Panc1 (cell line): ENCODE results near the gene CDH13. TPM values are rescaled to one million over a fixed set of nuclear protein-coding genes. Genes with fewer than 3 reads are reported as not detected.

Source experiments
- ATAC-seq: fragments of 200-7000 bp; cut with Tn5 transposase; 2 replicates; pipeline ENCODE4 v1.9.1; 2020; ENCODE audit warnings: mild to moderate bottlenecking, moderate library complexity
- BruUV-seq: library from RNA; stranded (reverse); fragments of 400-500 nt; replicated peaks from 2 replicates; lab custom pipeline; 2021; lab: Mats Ljungman, UMichigan
- CTCF ChIA-PET: fragments of 300-600 bp; sonication (Branson Sonifier 250); formaldehyde crosslinking; loops from one replicate; lab custom pipeline; 2022; ENCODE audit warnings: antibody characterized with exemption; lab: Charles Lee
- POLR2A ChIA-PET: fragments of 300-600 bp; sonication (Branson Sonifier 250); formaldehyde crosslinking; loops from one replicate; lab custom pipeline; 2022; ENCODE audit warnings: antibody characterized with exemption; lab: Charles Lee
- DNase-seq: peaks from one replicate; pipeline ENCODE4 v3.0.0-alpha.2; 2010; ENCODE audit warnings: low read depth, low spot score
- H3K27ac ChIP-seq: 2 replicates; pipeline ENCODE4 v1.5.1; 2011; ENCODE audit warnings: mild to moderate bottlenecking, low read length, inconsistent platforms
- H3K27me3 ChIP-seq: fragments of 200-500 bp; sonication (Bioruptor generic); 2 replicates; pipeline ENCODE4 v1.6.0; 2014; ENCODE audit warnings: low read length, inconsistent platforms; ENCODE audit not compliant: control insufficient read depth, insufficient read depth
- H3K36me3 ChIP-seq: fragments of 200-500 bp; sonication (Bioruptor generic); 2 replicates; pipeline ENCODE4 v1.5.1; 2014; ENCODE audit warnings: inconsistent platforms, mild to moderate bottlenecking, low read length, moderate library complexity; ENCODE audit not compliant: control insufficient read depth, insufficient read depth
- H3K4me1 ChIP-seq: 2 replicates; pipeline ENCODE4 v1.5.1; 2011; ENCODE audit warnings: inconsistent platforms, mild to moderate bottlenecking, low read length, moderate library complexity; ENCODE audit not compliant: control insufficient read depth, insufficient read depth
- H3K4me3 ChIP-seq, 2 experiments: 2 replicates each; pipeline ENCODE4 v1.5.1; 2011 to 2012; ENCODE audit warnings: low read depth in 2 of 2, low read length in 2 of 2, mild to moderate bottlenecking in 2 of 2, inconsistent platforms in 1 of 2, moderate library complexity in 1 of 2
- H3K9me3 ChIP-seq: fragments of 200-500 bp; sonication (Bioruptor generic); 2 replicates; pipeline ENCODE4 v1.5.1; 2014; ENCODE audit warnings: low read depth, mild to moderate bottlenecking, inconsistent platforms, low read length, moderate library complexity; ENCODE audit not compliant: control insufficient read depth, insufficient read depth
- POLR2AphosphoS5 ChIP-seq: IDR thresholded peaks from 2 replicates; pipeline ENCODE4 v1.6.1; 2012; ENCODE audit warnings: mild to moderate bottlenecking, low read depth, low read length, moderate library complexity
- SIN3A ChIP-seq: IDR thresholded peaks from 2 replicates; pipeline ENCODE4 v1.6.1; 2012; ENCODE audit warnings: low read depth, mild to moderate bottlenecking, low read length, moderate library complexity, borderline replicate concordance; ENCODE audit not compliant: insufficient read depth
- TCF7L2 ChIP-seq: IDR thresholded peaks from 2 replicates; pipeline ENCODE4 v1.6.1; 2011; ENCODE audit warnings: mild to moderate bottlenecking, low read depth, low read length, inconsistent platforms
- in situ Hi-C: cut with HindIII; loops from 2 replicates; pipeline ENCODE4 v1.10.0; 2016; ENCODE audit warnings: low sequenced_read_pairs, low pct_unique_long_range_greater_than_20kb
- intact Hi-C: fragments of 100-400 bp; cut with micrococcal nuclease; formaldehyde crosslinking; loops from one replicate; pipeline ENCODE4 v1.10.0; 2022; ENCODE audit not compliant: unreplicated experiment
- total RNA-seq: library from RNA; stranded (reverse); gene quantifications from one replicate; pipeline ENCODE4 v1.2.1, GENCODE V29; 2021; ENCODE audit not compliant: unreplicated experiment
- TF ChIP-seq, protein P1 (sequence below): fragments of 450-650 bp; IDR thresholded peaks from 2 replicates; pipeline ENCODE4 v1.5.1; 2017; ENCODE audit warnings: mild to moderate bottlenecking
- TF ChIP-seq, protein P2 (sequence below), 2 experiments: IDR thresholded peaks; 2 replicates each; pipeline ENCODE4 v1.6.1; 2011 to 2012; ENCODE audit warnings: low read depth in 2 of 2, control low read depth in 1 of 2, low read length in 1 of 2, mild to moderate bottlenecking in 1 of 2, moderate library complexity in 1 of 2; ENCODE audit not compliant: insufficient read depth in 1 of 2

The CDH13 gene
- total RNA-seq, 1 experiment from 2014 or later = not detected

DNA sequence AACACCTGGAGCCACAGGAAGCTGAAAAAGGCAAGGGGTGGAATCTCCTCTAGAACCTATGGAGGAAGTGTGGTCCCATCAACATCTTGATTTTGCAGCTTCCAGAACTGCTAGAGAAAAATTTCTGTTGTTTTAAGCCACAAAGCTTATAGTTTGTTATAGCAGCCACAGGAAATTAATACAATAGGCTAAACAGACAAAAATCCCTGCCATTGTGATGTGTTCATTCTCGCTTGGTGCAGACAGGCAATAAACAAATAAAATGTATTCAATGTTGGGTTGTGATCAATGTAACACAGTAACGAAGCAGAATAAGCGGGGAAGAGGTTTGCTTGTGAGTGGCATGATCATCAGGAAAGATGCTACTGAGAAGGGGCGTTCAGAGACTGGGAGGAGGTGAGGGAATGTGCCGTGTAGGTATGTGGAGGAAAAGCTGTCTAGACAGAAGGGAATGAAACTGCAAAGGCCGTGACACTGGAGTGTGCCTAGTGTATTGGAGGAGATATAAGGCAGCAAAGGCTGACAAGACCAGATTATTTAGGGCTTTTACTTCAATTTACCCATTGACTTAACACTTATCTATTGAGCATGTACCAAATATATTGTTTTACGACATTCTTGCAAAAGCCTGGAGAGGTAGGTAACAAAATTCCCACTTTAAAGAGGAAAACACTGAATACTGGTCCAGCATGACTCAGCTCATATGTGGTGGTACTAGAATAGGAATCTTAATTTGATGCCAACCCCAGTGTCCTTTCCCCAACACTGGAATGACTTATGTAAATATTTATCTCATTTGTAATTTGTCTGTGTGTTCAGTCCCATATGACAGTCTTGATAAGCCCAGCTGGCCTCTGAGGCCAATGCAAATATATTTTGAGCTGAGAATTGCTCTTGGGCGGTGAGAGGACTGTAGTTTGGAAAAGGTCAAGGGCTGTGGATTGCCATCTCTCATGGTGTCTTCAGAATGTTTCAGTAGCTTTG lies 375.9 kb downstream of the CDH13 start:
- no peak overlapping the region for H3K4me3 ChIP-seq

DNA sequence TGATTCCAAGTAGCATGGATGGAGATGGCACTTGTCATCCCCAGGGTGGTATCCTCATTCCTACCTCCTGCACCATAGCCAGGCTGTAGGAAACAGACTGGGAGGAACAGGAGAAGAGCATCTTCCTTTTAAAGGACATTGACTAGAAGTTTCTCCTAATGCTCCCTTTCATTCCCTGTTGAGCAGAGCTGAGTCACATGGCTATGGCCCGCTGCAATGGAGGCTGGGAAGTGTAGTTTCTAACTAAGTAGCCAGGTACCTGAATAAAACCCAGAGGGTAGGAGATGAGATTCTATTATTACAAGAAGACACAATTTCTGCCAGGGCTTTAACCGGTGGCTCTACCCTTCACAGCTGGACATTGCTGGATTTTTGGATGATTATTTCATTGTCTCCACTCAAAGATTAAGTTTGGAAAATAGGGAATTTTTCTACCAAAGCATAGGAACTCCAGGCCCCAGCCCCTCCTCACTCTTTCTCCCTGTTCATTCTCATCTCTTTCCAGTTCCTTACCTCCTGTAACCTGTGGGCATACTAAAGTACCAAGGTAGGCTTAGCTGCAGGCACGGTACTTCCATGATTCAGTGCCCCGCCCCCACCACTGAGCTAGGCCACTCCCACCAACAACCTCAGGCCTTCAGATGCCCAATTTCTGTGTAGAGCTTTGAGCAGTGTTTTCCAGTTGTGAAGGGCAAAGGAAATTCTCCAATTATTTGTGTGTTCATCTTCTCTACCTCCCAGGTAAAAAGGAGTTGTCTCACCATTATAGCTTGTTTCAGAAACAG lies 378.3 kb downstream of the CDH13 start:
- H3K27me3 ChIP-seq = no peaks in the 10 kb centered on the region
- H3K27ac ChIP-seq = no peak overlapping the region
- TF ChIP-seq, protein P1, sequence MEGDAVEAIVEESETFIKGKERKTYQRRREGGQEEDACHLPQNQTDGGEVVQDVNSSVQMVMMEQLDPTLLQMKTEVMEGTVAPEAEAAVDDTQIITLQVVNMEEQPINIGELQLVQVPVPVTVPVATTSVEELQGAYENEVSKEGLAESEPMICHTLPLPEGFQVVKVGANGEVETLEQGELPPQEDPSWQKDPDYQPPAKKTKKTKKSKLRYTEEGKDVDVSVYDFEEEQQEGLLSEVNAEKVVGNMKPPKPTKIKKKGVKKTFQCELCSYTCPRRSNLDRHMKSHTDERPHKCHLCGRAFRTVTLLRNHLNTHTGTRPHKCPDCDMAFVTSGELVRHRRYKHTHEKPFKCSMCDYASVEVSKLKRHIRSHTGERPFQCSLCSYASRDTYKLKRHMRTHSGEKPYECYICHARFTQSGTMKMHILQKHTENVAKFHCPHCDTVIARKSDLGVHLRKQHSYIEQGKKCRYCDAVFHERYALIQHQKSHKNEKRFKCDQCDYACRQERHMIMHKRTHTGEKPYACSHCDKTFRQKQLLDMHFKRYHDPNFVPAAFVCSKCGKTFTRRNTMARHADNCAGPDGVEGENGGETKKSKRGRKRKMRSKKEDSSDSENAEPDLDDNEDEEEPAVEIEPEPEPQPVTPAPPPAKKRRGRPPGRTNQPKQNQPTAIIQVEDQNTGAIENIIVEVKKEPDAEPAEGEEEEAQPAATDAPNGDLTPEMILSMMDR = no peak
- TF ChIP-seq TCF7L2 (no peak), SIN3A (no peak), POLR2AphosphoS5 (no peak)
- TF ChIP-seq, protein P2, sequence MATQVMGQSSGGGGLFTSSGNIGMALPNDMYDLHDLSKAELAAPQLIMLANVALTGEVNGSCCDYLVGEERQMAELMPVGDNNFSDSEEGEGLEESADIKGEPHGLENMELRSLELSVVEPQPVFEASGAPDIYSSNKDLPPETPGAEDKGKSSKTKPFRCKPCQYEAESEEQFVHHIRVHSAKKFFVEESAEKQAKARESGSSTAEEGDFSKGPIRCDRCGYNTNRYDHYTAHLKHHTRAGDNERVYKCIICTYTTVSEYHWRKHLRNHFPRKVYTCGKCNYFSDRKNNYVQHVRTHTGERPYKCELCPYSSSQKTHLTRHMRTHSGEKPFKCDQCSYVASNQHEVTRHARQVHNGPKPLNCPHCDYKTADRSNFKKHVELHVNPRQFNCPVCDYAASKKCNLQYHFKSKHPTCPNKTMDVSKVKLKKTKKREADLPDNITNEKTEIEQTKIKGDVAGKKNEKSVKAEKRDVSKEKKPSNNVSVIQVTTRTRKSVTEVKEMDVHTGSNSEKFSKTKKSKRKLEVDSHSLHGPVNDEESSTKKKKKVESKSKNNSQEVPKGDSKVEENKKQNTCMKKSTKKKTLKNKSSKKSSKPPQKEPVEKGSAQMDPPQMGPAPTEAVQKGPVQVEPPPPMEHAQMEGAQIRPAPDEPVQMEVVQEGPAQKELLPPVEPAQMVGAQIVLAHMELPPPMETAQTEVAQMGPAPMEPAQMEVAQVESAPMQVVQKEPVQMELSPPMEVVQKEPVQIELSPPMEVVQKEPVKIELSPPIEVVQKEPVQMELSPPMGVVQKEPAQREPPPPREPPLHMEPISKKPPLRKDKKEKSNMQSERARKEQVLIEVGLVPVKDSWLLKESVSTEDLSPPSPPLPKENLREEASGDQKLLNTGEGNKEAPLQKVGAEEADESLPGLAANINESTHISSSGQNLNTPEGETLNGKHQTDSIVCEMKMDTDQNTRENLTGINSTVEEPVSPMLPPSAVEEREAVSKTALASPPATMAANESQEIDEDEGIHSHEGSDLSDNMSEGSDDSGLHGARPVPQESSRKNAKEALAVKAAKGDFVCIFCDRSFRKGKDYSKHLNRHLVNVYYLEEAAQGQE (IDR thresholded peaks at IDR 0.05; ENCODE audit: insufficient read depth in 1 of 2, low read depth in 2 of 2, low read length in 1 of 2) = no peak
- no peaks in the 10 kb centered on the region for H3K9me3 ChIP-seq
- ATAC-seq (no peak), DNase-seq (no peak)
- intact Hi-C loops = no loop called here
- ChIA-PET CTCF (no interaction called here), POLR2A (no interaction called here)
- H3K4me1 ChIP-seq = no peaks in the 10 kb centered on the region
- BruUV-seq = no TSS peak
- no peak overlapping the region for H3K4me3 ChIP-seq
- in situ Hi-C loops = no loop called here
- H3K36me3 ChIP-seq = no peaks in the 10 kb centered on the region

More for the DNA sequence above, 375.9 kb downstream of the CDH13 start:
- ChIA-PET CTCF (no interaction called here), POLR2A (no interaction called here)
- Histone ChIP-seq H3K36me3 (no peaks in the 10 kb centered on the region), H3K27me3 (no peaks in the 10 kb centered on the region), H3K9me3 (no peaks in the 10 kb centered on the region), H3K27ac (no peak overlapping the region), H3K4me1 (no peaks in the 10 kb centered on the region)
- DNase-seq (no peak), ATAC-seq (no peak)
- intact Hi-C loops (no loop called here), in situ Hi-C loops (no loop called here)
- TF ChIP-seq SIN3A (no peak), POLR2AphosphoS5 (no peak), TCF7L2 (no peak)
- TF ChIP-seq, protein P1 = no peak
- TF ChIP-seq, protein P2 (IDR thresholded peaks at IDR 0.05; ENCODE audit: insufficient read depth in 1 of 2, low read depth in 2 of 2, low read length in 1 of 2) = no peak
- no TSS peak for BruUV-seq
